Measurements from ENCODE around the gene BAHCC1. TPM values are rescaled to one million over a fixed set of nuclear protein-coding genes. Genes with fewer than 3 reads are reported as not detected.

BAHCC1 gene
- total and polyA plus RNA-seq, 4 donors, result 3.9 to 49.3 (median 19.8) TPM

DNA sequence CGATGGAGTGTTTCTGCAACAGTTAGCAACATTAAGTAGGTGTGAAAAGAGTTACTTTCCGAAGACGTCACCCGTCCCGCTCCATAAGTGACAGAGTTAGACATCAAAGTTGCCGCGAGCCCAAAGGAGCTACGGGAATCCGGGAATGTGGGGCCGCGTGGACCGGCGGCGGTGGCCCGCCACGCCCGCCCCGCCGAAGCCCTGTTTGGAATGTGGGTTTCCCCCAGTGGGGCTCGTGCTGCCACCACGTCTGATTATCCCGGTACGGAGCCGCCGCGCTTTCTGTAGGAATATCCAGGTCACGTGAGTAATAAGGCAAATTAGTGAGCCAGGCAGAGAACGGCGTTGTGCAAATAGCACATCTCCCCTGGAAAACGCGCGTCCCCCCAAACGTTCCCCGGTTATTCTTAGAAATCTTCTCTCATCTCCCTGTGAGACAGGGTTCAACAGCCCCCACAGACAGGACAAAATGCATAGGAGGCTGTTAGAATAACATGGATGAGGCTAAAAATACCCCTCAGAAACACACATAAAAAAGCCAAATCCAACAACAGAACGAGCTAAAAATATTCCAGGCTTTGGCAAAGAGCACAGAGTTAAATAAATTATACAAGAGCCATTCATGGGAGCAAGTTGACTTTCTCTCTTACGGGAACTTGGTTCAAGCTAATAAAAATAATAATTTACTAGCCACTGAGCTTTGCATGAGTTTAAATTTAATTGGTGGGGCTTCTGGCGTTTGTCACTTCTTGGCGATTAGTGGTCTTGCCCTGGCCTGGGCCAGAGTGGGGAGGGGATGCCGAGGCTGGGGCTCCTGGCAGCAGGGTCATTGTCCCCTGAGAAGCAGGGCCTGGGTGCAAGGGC, 8.6 kb downstream of the BAHCC1 start:
- H3K4me1 ChIP-seq (ENCODE audit: control insufficient read depth in 1 of 2, insufficient read depth in 2 of 2, low read length in 2 of 2), result peaks cover 0 to 4% of the 10 kb centered on the region in 2 donors
- H3K27me3 ChIP-seq (ENCODE audit: control insufficient read depth in 1 of 2, insufficient read depth in 2 of 2, low read length in 1 of 2), result no peaks in the 10 kb centered on the region
- peak overlapping the region; percentile 78 to 87 for H3K27ac ChIP-seq (ENCODE audit: low read depth in 1 of 2, low read length in 2 of 2)
- no peak overlapping the region for H3K4me3 ChIP-seq (ENCODE audit: low read length in 2 of 2)
- peak; percentile 37 for ATAC-seq (ENCODE audit: low FRiP score)
- H3K36me3 ChIP-seq (ENCODE audit: control insufficient read depth in 1 of 2, insufficient read depth in 2 of 2, low read length in 1 of 2), result no peaks in the 10 kb centered on the region
- WGBS, 2 donors, result 3 to 7% methylated on average over 39 of the region's 39 CpGs
- no peaks in the 10 kb centered on the region for H3K9me3 ChIP-seq (ENCODE audit: control insufficient read depth, low read length)
- intact Hi-C loops (cut with DNase I), result loop anchor here in 1 of 2 donors (5.0 kb wide), 1 partner anchor 78 kb away; no protein-coding TSS in a partner anchor
- peak in 1 of 2 donors; percentile 90 for DNase-seq

DNA sequence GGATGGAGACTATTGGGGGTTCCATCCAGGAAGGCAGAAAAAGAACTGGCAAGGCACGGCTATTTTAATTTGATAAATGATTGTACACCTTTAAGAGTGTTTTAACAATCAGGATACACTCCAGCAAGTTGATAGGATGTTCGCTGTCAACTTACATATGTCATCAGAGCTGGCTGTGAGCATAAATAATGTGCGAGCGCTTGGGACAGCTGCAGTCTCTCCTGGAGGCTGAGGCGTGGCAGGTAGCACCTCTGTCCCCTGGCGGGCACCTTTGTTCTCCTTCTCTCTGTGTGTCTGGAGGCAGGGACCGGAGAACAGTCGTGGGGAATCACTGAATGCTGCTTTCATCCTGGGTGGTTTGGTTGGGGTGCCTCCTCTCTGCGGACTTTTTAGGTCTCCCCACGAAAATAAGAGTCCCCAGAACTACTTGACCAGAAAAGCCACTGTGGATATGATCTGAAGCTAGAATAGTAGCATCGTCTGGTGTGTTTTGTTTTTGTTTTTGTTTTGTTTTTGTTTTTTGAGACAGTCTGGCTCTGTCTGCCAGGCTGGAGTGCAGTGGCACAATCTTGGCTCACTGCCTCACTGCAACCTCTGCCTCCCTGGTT, 9.4 kb downstream of the BAHCC1 start:
- DNase-seq (no peak), ATAC-seq (ENCODE audit: low FRiP score) (no peak)
- intact Hi-C loops (cut with DNase I), result loop anchor here (1.0 to 5.0 kb wide), 2 partner anchors 13 to 78 kb away; no protein-coding TSS in a partner anchor
- no peaks in the 10 kb centered on the region for H3K27me3 ChIP-seq (ENCODE audit: control insufficient read depth in 1 of 2, insufficient read depth in 2 of 2, low read length in 1 of 2)
- WGBS, 2 donors, result 23 to 26% methylated on average over 11 of the region's 11 CpGs
- H3K36me3 ChIP-seq (ENCODE audit: control insufficient read depth in 1 of 2, insufficient read depth in 2 of 2, low read length in 1 of 2), result no peaks in the 10 kb centered on the region
- peak overlapping the region; percentile 78 to 87 for H3K27ac ChIP-seq (ENCODE audit: low read depth in 1 of 2, low read length in 2 of 2)
- H3K4me1 ChIP-seq (ENCODE audit: control insufficient read depth in 1 of 2, insufficient read depth in 2 of 2, low read length in 2 of 2), result peaks cover 0 to 4% of the 10 kb centered on the region in 2 donors
- H3K9me3 ChIP-seq (ENCODE audit: control insufficient read depth, low read length), result no peaks in the 10 kb centered on the region
- no peak overlapping the region for H3K4me3 ChIP-seq (ENCODE audit: low read length in 2 of 2)

- intact Hi-C loops (cut with DNase I), result loop anchor here in 1 of 2 donors (1.0 kb wide), 1 partner anchor 12 kb away; no protein-coding TSS in a partner anchor
- ATAC-seq (ENCODE audit: low FRiP score) (peak; percentile 57), DNase-seq (peak; percentile 91 to 94)
- peaks cover 0 to 4% of the 10 kb centered on the region in 2 donors for H3K4me1 ChIP-seq (ENCODE audit: control insufficient read depth in 1 of 2, insufficient read depth in 2 of 2, low read length in 2 of 2)
- 4 to 7% methylated on average over 7 of the region's 7 CpGs for WGBS, 2 donors
- no peaks in the 10 kb centered on the region for H3K9me3 ChIP-seq (ENCODE audit: control insufficient read depth, low read length)
- H3K27me3 ChIP-seq (ENCODE audit: control insufficient read depth in 1 of 2, insufficient read depth in 2 of 2, low read length in 1 of 2), result no peaks in the 10 kb centered on the region
- H3K4me3 ChIP-seq (ENCODE audit: low read length in 2 of 2), result no peak overlapping the region
- H3K36me3 ChIP-seq (ENCODE audit: control insufficient read depth in 1 of 2, insufficient read depth in 2 of 2, low read length in 1 of 2), result no peaks in the 10 kb centered on the region
- H3K27ac ChIP-seq (ENCODE audit: low read depth in 1 of 2, low read length in 2 of 2), result peak overlapping the region; percentile 78 to 87
Observed at GRCh38 chr17:81405411-81405872, 10.2 kb downstream of the BAHCC1 start.

- WGBS, 2 donors, result 75 to 78% methylated on average over 42 of the region's 42 CpGs
- DNase-seq (no peak), ATAC-seq (ENCODE audit: low FRiP score) (no peak)
Observed at GRCh38 chr17:81406117-81406953, 11.1 kb downstream of the BAHCC1 start.

GRCh38 chr17:81408049-81408448, 12.8 kb downstream of the BAHCC1 start:
- no peak for ATAC-seq (ENCODE audit: low FRiP score)

More at GRCh38 chr17:81406117-81406953, 11.1 kb downstream of the BAHCC1 start:
- Histone ChIP-seq H3K4me3 (ENCODE audit: low read length in 2 of 2) (no peak overlapping the region), H3K36me3 (ENCODE audit: control insufficient read depth in 1 of 2, insufficient read depth in 2 of 2, low read length in 1 of 2) (no peaks in the 10 kb centered on the region), H3K4me1 (ENCODE audit: control insufficient read depth in 1 of 2, insufficient read depth in 2 of 2, low read length in 2 of 2) (peaks cover 0 to 4% of the 10 kb centered on the region in 2 donors), H3K9me3 (ENCODE audit: control insufficient read depth, low read length) (no peaks in the 10 kb centered on the region), H3K27me3 (ENCODE audit: control insufficient read depth in 1 of 2, insufficient read depth in 2 of 2, low read length in 1 of 2) (no peaks in the 10 kb centered on the region), H3K27ac (ENCODE audit: low read depth in 1 of 2, low read length in 2 of 2) (peak overlapping the region in 1 of 2 donors; percentile 59)
- intact Hi-C loops (cut with DNase I), result no loop called here

DNA sequence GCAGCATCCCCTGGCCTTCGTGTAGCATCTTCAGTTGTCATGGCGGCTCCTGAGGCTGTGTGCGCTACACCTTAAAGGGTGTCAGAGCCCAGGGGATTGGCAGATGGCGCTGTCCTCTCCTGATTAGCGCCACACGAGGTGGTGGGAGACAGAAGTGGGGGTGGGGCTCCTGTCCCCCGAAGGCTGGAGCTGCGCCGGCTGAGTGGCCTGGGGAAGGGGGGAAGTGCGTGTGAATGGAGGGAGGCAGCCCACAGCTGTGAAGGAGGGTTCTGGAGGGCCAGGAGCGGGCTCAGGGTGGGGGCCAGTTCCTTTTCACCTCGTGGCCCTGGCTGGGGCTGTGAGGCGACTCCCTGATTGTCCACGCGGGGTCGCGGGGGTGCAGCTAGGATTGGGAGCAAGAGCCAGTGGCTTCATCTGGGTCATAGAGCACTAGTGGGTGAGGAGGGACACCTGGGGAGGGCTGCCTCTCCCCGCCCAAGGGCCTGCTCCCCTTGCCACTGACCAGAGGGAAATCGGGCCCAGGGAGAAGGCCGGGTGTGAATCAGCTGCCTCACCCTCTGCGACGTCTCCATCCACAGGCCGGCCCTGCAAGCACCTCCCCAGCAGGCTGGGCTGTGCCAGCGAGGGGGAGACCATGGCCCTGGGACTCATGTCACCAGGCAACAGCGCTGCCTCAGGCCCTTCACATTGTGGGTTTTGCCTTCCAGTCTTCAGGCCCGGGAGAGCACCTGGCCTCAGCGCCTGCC, 14.1 kb downstream of the BAHCC1 start:
- H3K27ac ChIP-seq (ENCODE audit: low read depth in 1 of 2, low read length in 2 of 2), result no peak overlapping the region
- no peak for ATAC-seq (ENCODE audit: low FRiP score)

More at GRCh38 chr17:81408049-81408448, 12.8 kb downstream of the BAHCC1 start:
- WGBS, 2 donors, result 86 to 93% methylated on average over 14 of the region's 14 CpGs
- Histone ChIP-seq H3K4me3 (ENCODE audit: low read length in 2 of 2) (no peak overlapping the region), H3K4me1 (ENCODE audit: control insufficient read depth in 1 of 2, insufficient read depth in 2 of 2, low read length in 2 of 2) (peaks cover 0 to under 1% of the 10 kb centered on the region in 2 donors), H3K27ac (ENCODE audit: low read depth in 1 of 2, low read length in 2 of 2) (no peak overlapping the region), H3K9me3 (ENCODE audit: control insufficient read depth, low read length) (no peaks in the 10 kb centered on the region), H3K36me3 (ENCODE audit: control insufficient read depth in 1 of 2, insufficient read depth in 2 of 2, low read length in 1 of 2) (no peaks in the 10 kb centered on the region), H3K27me3 (ENCODE audit: control insufficient read depth in 1 of 2, insufficient read depth in 2 of 2, low read length in 1 of 2) (no peaks in the 10 kb centered on the region)
- DNase-seq, result no peak
- intact Hi-C loops (cut with DNase I), result no loop called here

DNA sequence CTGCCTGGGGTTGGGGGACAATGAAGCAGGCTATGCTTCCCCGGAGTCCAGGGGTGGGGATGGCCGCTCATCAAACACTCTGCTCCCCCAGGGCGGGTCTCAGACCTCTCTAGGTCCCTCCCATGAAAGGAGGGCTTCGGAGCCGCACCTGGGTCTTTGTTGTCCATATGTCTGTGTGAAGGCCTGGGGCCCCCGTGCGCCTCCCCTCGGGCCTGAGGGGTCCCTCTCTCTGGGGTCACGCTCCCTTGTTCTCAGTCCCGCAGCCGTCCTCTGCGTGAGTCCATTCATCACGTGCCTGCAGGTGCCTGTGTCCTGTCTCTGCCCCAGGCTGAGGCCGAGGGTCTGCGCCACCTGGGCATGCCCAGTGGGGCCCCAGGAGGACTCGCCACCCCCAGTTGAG, 15.6 kb downstream of the BAHCC1 start:
- Histone ChIP-seq H3K4me1 (ENCODE audit: control insufficient read depth in 1 of 2, insufficient read depth in 2 of 2, low read length in 2 of 2) (no peaks in the 10 kb centered on the region), H3K36me3 (ENCODE audit: control insufficient read depth in 1 of 2, insufficient read depth in 2 of 2, low read length in 1 of 2) (no peaks in the 10 kb centered on the region), H3K27ac (ENCODE audit: low read depth in 1 of 2, low read length in 2 of 2) (no peak overlapping the region), H3K27me3 (ENCODE audit: control insufficient read depth in 1 of 2, insufficient read depth in 2 of 2, low read length in 1 of 2) (no peaks in the 10 kb centered on the region), H3K9me3 (ENCODE audit: control insufficient read depth, low read length) (no peaks in the 10 kb centered on the region), H3K4me3 (ENCODE audit: low read length in 2 of 2) (no peak overlapping the region)
- DNase-seq (no peak), ATAC-seq (ENCODE audit: low FRiP score) (no peak)
- WGBS, 2 donors, result 94 to 95% methylated on average over 16 of the region's 16 CpGs
- intact Hi-C loops (cut with DNase I), result no loop called here

More for the DNA sequence above, 14.1 kb downstream of the BAHCC1 start:
- Histone ChIP-seq H3K27me3 (ENCODE audit: control insufficient read depth in 1 of 2, insufficient read depth in 2 of 2, low read length in 1 of 2) (no peaks in the 10 kb centered on the region), H3K9me3 (ENCODE audit: control insufficient read depth, low read length) (no peaks in the 10 kb centered on the region), H3K4me3 (ENCODE audit: low read length in 2 of 2) (no peak overlapping the region), H3K4me1 (ENCODE audit: control insufficient read depth in 1 of 2, insufficient read depth in 2 of 2, low read length in 2 of 2) (no peaks in the 10 kb centered on the region), H3K36me3 (ENCODE audit: control insufficient read depth in 1 of 2, insufficient read depth in 2 of 2, low read length in 1 of 2) (no peaks in the 10 kb centered on the region)
- DNase-seq, result no peak
- intact Hi-C loops (cut with DNase I), result no loop called here
- WGBS, 2 donors, result 86 to 88% methylated on average over 27 of the region's 27 CpGs

GRCh38 chr17:81411305-81411704, 16.0 kb downstream of the BAHCC1 start:
- Histone ChIP-seq H3K27ac (ENCODE audit: low read depth in 1 of 2, low read length in 2 of 2) (no peak overlapping the region), H3K36me3 (ENCODE audit: control insufficient read depth in 1 of 2, insufficient read depth in 2 of 2, low read length in 1 of 2) (no peaks in the 10 kb centered on the region), H3K27me3 (ENCODE audit: control insufficient read depth in 1 of 2, insufficient read depth in 2 of 2, low read length in 1 of 2) (no peaks in the 10 kb centered on the region), H3K9me3 (ENCODE audit: control insufficient read depth, low read length) (no peaks in the 10 kb centered on the region), H3K4me3 (ENCODE audit: low read length in 2 of 2) (no peak overlapping the region), H3K4me1 (ENCODE audit: control insufficient read depth in 1 of 2, insufficient read depth in 2 of 2, low read length in 2 of 2) (no peaks in the 10 kb centered on the region)
- DNase-seq, result no peak
- no peak for ATAC-seq (ENCODE audit: low FRiP score)
- intact Hi-C loops (cut with DNase I), result no loop called here
- 92 to 97% methylated on average over 4 to 8 of the region's 8 CpGs for WGBS, 2 donors
